MCF 10A (cell line): Measurements from ENCODE around the gene ALG11. TPM values are rescaled to one million over a fixed set of nuclear protein-coding genes. Genes with fewer than 3 reads are reported as not detected.

Experiments used
- BruUV-seq: library from RNA; stranded (reverse); fragments of 400-500 nt; replicated peaks from 2 replicates; lab custom pipeline; 2021; lab: Mats Ljungman, UMichigan
- CTCF ChIA-PET: fragments of 300-600 bp; sonication (Branson Sonifier 250); formaldehyde crosslinking; extraction: SDS; loops from one replicate; lab custom pipeline; 2021; ENCODE audit warnings: antibody characterized with exemption, inconsistent platforms; lab: Yijun Ruan, JAX
- POLR2A ChIA-PET: fragments of 300-600, 350-650 bp; sonication (Branson Sonifier 250); formaldehyde crosslinking; extraction: SDS; loops from one replicate; lab custom pipeline; 2020; ENCODE audit warnings: antibody characterized with exemption, inconsistent platforms; lab: Yijun Ruan, JAX
- DNase-seq: peaks from one replicate; pipeline ENCODE4 v3.0.0-alpha.2; 2018; ENCODE audit not compliant: unreplicated experiment
- H3K27ac Mint-ChIP-seq: one replicate; pipeline ENCODE4 v1.8.0; 2022; ENCODE audit warnings: mild to moderate bottlenecking, low read depth, mixed read lengths; ENCODE audit not compliant: unreplicated experiment
- H3K27me3 Mint-ChIP-seq: one replicate; pipeline ENCODE4 v1.8.0; 2022; ENCODE audit warnings: mixed read lengths; ENCODE audit not compliant: insufficient read depth, unreplicated experiment
- H3K36me3 Mint-ChIP-seq: one replicate; pipeline ENCODE4 v1.8.0; 2022; ENCODE audit warnings: mild to moderate bottlenecking, moderate library complexity, mixed read lengths; ENCODE audit not compliant: insufficient read depth, unreplicated experiment
- H3K4me1 Mint-ChIP-seq: one replicate; pipeline ENCODE4 v1.8.0; 2022; ENCODE audit warnings: mixed read lengths; ENCODE audit not compliant: insufficient read depth, unreplicated experiment
- H3K4me3 Mint-ChIP-seq: one replicate; pipeline ENCODE4 v1.8.0; 2022; ENCODE audit warnings: mild to moderate bottlenecking, moderate library complexity, mixed read lengths; ENCODE audit not compliant: unreplicated experiment
- H3K9me3 Mint-ChIP-seq: one replicate; pipeline ENCODE4 v1.8.0; 2022; ENCODE audit warnings: mixed read lengths; ENCODE audit not compliant: unreplicated experiment
- intact Hi-C: fragments of 100-400 bp; cut with micrococcal nuclease; formaldehyde crosslinking; loops from 2 replicates; pipeline ENCODE4 v1.14.1; 2022
- total RNA-seq: library from RNA; stranded (reverse); gene quantifications from 2 replicates; pipeline ENCODE4 v1.2.3, GENCODE V29; 2022
- TF ChIP-seq, protein P1 (sequence below): fragments of 200-600 bp; IDR thresholded peaks from one replicate; pipeline ENCODE4 v1.8.0; 2022; ENCODE audit warnings: antibody characterized with exemption, mild to moderate bottlenecking; ENCODE audit not compliant: unreplicated experiment

Gene ALG11
- total RNA-seq, 1 experiment from 2014 or later: 33.3 TPM

- TF ChIP-seq, protein P1, sequence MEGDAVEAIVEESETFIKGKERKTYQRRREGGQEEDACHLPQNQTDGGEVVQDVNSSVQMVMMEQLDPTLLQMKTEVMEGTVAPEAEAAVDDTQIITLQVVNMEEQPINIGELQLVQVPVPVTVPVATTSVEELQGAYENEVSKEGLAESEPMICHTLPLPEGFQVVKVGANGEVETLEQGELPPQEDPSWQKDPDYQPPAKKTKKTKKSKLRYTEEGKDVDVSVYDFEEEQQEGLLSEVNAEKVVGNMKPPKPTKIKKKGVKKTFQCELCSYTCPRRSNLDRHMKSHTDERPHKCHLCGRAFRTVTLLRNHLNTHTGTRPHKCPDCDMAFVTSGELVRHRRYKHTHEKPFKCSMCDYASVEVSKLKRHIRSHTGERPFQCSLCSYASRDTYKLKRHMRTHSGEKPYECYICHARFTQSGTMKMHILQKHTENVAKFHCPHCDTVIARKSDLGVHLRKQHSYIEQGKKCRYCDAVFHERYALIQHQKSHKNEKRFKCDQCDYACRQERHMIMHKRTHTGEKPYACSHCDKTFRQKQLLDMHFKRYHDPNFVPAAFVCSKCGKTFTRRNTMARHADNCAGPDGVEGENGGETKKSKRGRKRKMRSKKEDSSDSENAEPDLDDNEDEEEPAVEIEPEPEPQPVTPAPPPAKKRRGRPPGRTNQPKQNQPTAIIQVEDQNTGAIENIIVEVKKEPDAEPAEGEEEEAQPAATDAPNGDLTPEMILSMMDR: no peak
- H3K27ac Mint-ChIP-seq: peak overlapping the region; percentile 26
- ChIA-PET POLR2A (interaction anchor here (0.8 to 1.2 kb wide), 3 partner anchors 11 to 65 kb away, joined by 3 to 4 read pairs (median 3); no protein-coding TSS in a partner anchor), CTCF (interaction anchor here (0.6 kb wide), 1 partner anchor 282 kb away, joined by 3 read pairs; no protein-coding TSS in a partner anchor)
- no peaks in the 10 kb centered on the region for H3K4me1 Mint-ChIP-seq
- BruUV-seq: no TSS peak
- no peaks in the 10 kb centered on the region for H3K36me3 Mint-ChIP-seq
- no peaks in the 10 kb centered on the region for H3K9me3 Mint-ChIP-seq
- H3K4me3 Mint-ChIP-seq: no peak overlapping the region
- intact Hi-C loops: no loop called here
- DNase-seq: no peak
- no peaks in the 10 kb centered on the region for H3K27me3 Mint-ChIP-seq
These were observed 49.4 kb downstream of the ALG11 start for GRCh38 chr13:52061587-52061986.

DNA sequence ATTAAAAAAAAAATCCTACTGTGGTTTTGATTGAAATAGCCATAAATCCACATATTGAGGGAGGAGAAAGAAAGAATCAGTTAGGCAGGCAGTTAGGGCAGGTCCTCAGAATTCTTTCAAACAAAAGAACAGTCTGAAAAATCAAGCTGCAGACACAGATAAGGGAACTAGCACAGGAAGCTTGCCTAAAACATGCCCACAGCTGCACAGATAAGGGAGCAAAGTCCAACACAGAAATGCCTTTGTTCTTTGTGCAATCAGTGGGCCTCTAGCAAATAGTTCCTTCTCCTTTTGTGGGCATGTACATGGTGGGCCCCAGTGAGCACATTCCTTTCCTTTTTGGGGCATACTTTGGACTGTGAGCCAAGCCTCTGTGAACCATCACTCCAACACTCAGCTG is 55.0 kb downstream of the ALG11 start:
- no TSS peak for BruUV-seq
- H3K27me3 Mint-ChIP-seq: no peaks in the 10 kb centered on the region
- peak; percentile 11 for DNase-seq
- H3K4me1 Mint-ChIP-seq: peaks cover 15% of the 10 kb centered on the region
- ChIA-PET CTCF (interaction anchor here (0.6 kb wide), 1 partner anchor 27 kb away, joined by 3 read pairs; no protein-coding TSS in a partner anchor), POLR2A (no interaction called here)
- TF ChIP-seq, protein P1: no peak
- H3K27ac Mint-ChIP-seq: no peak overlapping the region
- no peak overlapping the region for H3K4me3 Mint-ChIP-seq
- intact Hi-C loops: no loop called here
- H3K9me3 Mint-ChIP-seq: peaks cover 22% of the 10 kb centered on the region
- H3K36me3 Mint-ChIP-seq: peaks cover 6% of the 10 kb centered on the region

- Mint-ChIP-seq H3K36me3 (peaks cover 6% of the 10 kb centered on the region), H3K27me3 (no peaks in the 10 kb centered on the region), H3K4me1 (peaks cover 15% of the 10 kb centered on the region), H3K27ac (no peak overlapping the region), H3K9me3 (peaks cover 28% of the 10 kb centered on the region), H3K4me3 (no peak overlapping the region)
- ChIA-PET POLR2A (no interaction called here), CTCF (interaction anchor here (0.7 to 1.9 kb wide), 3 partner anchors 14 to 56 kb away, joined by 3 to 5 read pairs (median 4); no protein-coding TSS in a partner anchor)
- TF ChIP-seq, protein P1: no peak
- intact Hi-C loops: loop anchor here (1.0 kb wide), 1 partner anchor 56 kb away; no protein-coding TSS in a partner anchor
- DNase-seq: peak; percentile 18
- BruUV-seq: no TSS peak
These were observed 58.8 kb downstream of the ALG11 start for GRCh38 chr13:52070929-52071523.

Other genes starting within 250 kb of the ALG11 start
- gene DHRS12, start 208.2 kb upstream of the ALG11 start, total RNA-seq: 6.2 and 6.8 TPM in 2 replicates
- gene TMEM272, start 167.2 kb upstream of the ALG11 start, total RNA-seq: not detected in 2 replicates
- not detected in 2 replicates for gene CCDC70, start 150.4 kb upstream of the ALG11 start, total RNA-seq
- gene ATP7B, start 948 bp upstream of the ALG11 start, total RNA-seq: 3.2 and 5.3 TPM in 2 replicates
- gene UTP14C, start 12.3 kb downstream of the ALG11 start, total RNA-seq: 14.6 and 17.9 TPM in 2 replicates
- gene NEK5, start 116.7 kb downstream of the ALG11 start, total RNA-seq: 0.21 and 0.61 TPM in 2 replicates
- gene NEK3, start 147.2 kb downstream of the ALG11 start, total RNA-seq: 18.1 and 23.7 TPM in 2 replicates